IPS DF 4.7 (cell line): ENCODE results near the gene RARB.

ENCODE experiments used
- DNase-seq: peaks from one replicate; pipeline ENCODE4 v3.0.0-alpha.2; 2013; ENCODE audit warnings: low spot score; ENCODE audit errors: extremely low read depth

The RARB gene

GRCh38 chr3:25427942-25428788 lies at the start of gene RARB:
Gene RARB (plus strand): TSS chr3:25428263. CDS start chr3:25428732, 469 bp downstream.
- DNase-seq = no peak

DNA sequence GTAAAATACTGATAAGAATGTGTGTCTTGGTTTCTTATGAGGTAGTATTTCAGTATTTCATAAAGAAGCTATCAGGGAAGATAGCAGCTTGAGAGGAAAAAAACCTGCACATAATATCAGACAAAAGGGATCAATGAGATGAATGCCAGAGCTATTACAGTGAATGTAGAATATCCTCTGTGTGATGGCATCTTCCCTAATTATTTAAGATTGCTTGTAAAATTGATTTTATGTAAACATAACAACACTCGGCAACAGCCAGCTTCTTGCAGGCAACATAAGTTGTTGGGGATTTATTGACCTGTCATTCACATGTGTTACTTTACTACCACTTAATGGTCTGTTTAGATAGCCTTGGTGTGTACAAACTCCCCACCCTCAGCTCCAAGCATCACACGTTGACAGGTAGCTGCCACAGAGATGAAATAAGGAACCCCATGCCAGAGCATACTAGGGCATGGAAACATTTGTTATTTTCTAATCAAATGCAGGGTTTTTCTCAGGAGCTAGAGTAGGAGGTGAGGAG lies 49.2 kb upstream of the RARB start:
- no peak for DNase-seq

GRCh38 chr3:25380222-25380739 lies 47.8 kb upstream of the RARB start:
- no peak for DNase-seq

DNA sequence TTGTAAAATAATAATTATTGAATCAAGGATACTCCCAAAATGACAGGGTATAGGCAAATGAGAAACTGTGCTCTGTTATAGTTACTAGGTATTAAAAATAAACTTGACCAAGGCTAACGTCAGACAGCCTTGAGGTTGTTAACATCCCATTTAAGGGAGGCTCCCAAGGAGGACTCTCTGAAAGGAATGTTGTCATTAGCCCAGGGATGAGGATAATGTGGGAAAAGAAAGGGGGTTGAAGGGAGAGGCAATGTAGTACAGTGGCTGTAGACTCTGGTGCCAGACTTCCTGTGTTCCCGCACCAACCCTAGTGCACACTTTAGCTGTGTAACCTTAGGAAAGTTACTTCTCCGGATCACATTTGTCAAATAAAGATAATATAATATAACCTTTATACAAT lies 47.0 kb upstream of the RARB start:
- DNase-seq = no peak

GRCh38 chr3:25384471-25384870 lies 43.6 kb upstream of the RARB start:
- no peak for DNase-seq

GRCh38 chr3:25385807-25386460 lies 42.1 kb upstream of the RARB start:
- DNase-seq = no peak

DNA sequence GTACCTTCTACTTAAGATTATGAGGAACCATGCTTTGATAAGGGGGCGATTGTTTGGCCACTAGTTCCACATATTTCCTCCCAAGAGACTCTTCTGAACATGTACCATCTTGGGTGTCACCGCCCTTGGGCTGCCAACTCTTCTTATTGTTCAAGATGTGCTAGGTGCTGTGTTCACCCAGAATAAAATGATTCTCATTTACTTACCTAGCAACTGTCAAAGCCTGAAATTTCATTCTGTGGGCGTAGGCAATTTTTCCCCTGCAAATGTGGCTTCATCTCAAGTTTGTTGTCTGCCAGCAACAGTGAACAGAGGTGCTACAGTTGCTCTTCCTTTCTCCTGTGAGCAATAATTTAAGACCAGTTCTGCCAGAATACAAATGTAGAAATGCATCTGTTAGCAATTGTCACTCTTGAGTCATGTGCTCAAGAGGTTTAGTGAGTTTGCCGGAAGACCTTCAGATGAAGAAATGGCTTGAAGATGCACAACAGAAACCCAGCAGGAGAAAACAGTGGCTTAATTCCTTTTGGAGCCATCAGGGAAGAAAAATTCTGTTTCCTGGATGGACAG lies 41.3 kb upstream of the RARB start:
- DNase-seq = no peak

- no peak for DNase-seq
These were observed 37.5 kb upstream of the RARB start for GRCh38 chr3:25390605-25391004.

GRCh38 chr3:25396251-25396650 lies 31.8 kb upstream of the RARB start:
- DNase-seq = no peak

DNA sequence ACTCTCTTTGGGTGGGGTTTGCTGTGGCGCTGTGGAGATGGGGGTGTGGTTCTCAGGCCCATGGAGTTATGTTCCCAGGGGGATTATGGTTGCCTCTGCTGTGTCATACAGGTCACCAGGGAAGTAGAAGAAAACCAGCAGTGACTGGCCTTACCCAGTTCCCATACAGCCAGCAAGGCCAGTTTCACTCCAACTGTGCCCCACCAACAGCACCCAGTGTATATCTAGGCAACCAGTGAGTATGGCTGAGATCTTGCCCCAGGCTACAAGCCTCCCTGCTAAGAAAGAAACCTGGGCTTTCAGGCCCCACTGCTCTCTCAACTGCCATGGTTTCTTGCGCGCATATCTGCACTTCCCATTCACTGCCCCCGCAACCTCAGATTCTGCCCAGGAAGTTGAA lies 31.4 kb upstream of the RARB start:
- DNase-seq = no peak

DNA sequence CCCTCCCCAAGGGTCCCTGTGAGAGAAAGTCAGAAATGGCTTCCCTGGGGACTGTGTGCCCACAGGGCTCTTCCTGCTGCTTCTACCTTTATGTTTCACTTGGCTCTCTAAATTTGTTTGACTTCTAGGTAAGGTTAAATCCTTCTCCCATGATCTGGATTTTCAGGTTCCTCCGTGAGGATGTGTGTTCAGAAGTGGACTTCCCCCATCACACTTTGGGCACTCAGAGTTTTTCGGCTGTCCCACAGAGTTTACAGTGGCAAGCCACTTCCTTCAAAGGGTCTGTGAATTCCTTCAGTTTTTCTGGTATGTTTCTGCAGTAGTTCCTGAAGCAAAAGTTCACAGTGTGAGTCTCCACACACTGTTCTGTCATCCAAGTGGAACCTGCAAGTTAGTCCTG lies 30.9 kb upstream of the RARB start:
- no peak for DNase-seq

- no peak for DNase-seq
These were observed 27.5 kb upstream of the RARB start for GRCh38 chr3:25400587-25400986.

DNA sequence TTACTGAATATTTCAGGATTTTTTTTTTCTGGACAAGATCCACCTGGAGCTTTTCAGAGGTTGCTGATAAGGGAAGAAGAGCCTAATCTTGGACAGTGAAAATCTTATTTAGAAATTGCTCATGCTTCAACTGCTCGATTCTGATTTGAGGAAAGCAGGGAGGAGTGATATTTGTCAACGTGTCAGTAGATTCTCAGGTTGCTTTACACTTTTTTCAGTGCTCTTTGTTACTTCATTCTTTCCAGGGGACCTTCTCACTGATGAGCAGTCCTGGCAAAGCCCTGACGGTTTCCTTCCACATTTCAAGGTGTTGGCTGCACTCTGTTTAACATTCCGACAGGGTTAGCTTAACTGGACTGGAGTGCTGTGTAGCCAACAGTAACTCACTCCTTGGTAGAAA lies 24.1 kb upstream of the RARB start:
- no peak for DNase-seq

- no peak for DNase-seq
These were observed 23.5 kb upstream of the RARB start for GRCh38 chr3:25404569-25404968.

DNA sequence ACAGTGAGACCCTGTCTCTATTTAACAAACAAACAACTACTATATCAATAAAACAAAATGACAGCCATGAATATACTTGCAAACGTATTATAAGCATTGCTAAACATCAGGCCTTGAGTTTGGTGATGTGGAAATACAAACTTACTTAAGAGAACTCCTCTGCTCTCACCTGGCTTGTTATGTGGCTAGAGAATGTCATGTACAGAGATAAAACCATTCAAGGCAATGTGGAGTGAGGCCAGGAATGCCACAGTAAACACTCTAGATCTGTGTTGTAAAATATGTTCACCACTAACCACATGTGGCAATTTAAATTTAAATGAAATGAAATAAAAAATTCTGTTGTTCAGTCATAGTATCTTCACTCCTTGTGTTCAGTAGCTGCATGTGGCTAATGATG lies 22.7 kb upstream of the RARB start:
- DNase-seq = no peak

- no peak for DNase-seq
These were observed 17.4 kb upstream of the RARB start for GRCh38 chr3:25410703-25411102.

DNA sequence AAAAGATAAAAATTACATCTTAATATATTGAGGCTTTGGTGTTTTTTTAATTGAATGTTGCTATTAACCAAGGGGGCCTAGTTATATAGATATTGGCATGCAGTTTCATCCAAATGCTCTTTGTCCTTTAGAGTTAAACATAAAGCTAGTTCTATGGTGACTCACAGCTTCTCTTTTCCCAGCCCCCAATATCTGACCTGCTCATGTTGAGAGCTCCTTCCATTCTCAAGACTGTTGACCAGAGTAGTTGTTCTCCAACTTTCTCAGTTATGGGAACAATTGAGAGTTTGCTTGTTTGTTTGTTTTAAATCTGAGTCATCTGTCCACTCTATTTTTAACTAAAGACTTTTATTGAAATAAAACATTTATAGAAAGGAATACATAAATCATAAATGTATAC lies 15.8 kb upstream of the RARB start:
- DNase-seq = no peak

- no peak for DNase-seq
These were observed 11.9 kb upstream of the RARB start for GRCh38 chr3:25416176-25416575.

DNA sequence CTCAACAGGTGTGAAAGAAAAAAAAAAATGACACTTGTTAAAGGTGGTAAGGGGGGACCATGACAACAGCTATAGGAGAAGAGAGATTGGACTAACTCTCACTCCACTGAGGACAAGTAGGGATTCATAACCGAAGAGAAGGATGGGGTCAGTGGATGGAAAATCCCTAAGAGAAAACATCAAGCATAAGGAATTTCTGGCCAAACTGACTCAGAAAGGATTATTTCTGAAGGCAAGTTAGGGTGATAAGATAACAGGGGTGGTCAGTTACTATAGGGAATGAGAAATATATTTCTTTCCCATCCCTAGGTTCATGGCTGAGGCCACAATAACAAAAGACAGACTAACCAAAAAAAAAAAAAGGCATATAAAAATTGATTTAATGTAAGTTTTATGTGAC lies 9.5 kb upstream of the RARB start:
- DNase-seq = no peak

- no peak for DNase-seq
These were observed 8.8 kb upstream of the RARB start for GRCh38 chr3:25419251-25419650.

DNA sequence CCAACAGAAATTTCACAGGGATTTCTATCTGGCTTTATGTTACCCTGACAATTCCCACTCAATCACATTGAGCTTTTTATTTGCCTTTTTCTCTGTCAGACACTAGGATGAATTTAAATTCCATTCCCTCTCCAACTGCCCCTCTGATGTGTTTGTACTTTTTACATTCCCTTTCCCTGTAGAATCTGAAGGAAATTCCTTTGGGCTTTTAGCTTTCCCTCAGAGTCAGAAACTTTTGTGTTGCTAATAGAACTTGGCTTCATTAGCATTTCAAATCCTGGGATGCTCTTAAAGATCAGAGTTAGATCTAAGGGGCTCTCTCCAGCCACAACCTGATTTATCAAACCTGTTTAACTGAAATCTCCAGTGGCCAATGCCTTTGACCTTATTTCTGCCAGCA lies 7.9 kb upstream of the RARB start:
- DNase-seq = peak; percentile 56

- no peak for DNase-seq
These were observed 7.2 kb upstream of the RARB start for GRCh38 chr3:25420885-25421284.
